Sigmoid colon (tissue), 7 donors: ENCODE results near the gene ZNF740. TPM values are rescaled to one million over a fixed set of nuclear protein-coding genes. Genes with fewer than 3 reads are reported as not detected.
A peak's percentile ranks its signal among the peaks of the same experiment; 100 is the strongest.

Experiments used
- DNase-seq: peaks from one replicate; pipeline ENCODE4 v3.0.0-alpha.2; 2019
- H3K27ac ChIP-seq, 4 donors: fragments of 200-600 bp; sonication (generic); one replicate each; pipeline ENCODE4 v1.5.1; 2016 to 2019; ENCODE audit warnings: mild to moderate bottlenecking in 1 of 4
- H3K27me3 ChIP-seq, 3 donors: fragments of 200-600 bp; sonication (generic); one replicate each; pipeline ENCODE4 v1.5.1; 2019; ENCODE audit warnings: mild to moderate bottlenecking in 1 of 3
- H3K36me3 ChIP-seq, 4 donors: fragments of 200-600 bp; sonication (generic); one replicate each; pipeline ENCODE4 v1.5.1; 2016 to 2019
- H3K4me1 ChIP-seq, 4 donors: fragments of 200-600 bp; sonication (generic); one replicate each; pipeline ENCODE4 v1.5.1; 2017 to 2019
- H3K4me3 ChIP-seq, 4 donors: fragments of 200-600 bp; sonication (generic); one replicate each; pipeline ENCODE4 v1.5.1; 2017 to 2019; ENCODE audit warnings: mild to moderate bottlenecking in 2 of 4, moderate library complexity in 1 of 4
- H3K9me3 ChIP-seq, 4 donors: fragments of 200-600 bp in 3 of 4; sonication (generic) in 3 of 4; one replicate each; pipeline versions ENCODE4 v1.5.1 to v1.6.1; 2013 to 2019
- CTCF ChIP-seq, 4 experiments: fragments of 450-650 bp in 3 of 4; fragments of 200-600 bp in 1 of 4; IDR thresholded peaks; one replicate each; pipeline ENCODE4 v1.5.1; 2016 to 2019; ENCODE audit warnings: antibody characterized with exemption in 4 of 4, mild to moderate bottlenecking in 3 of 4, moderate library complexity in 2 of 4
- EP300 ChIP-seq, 4 donors: sonication (generic); formaldehyde crosslinking; IDR thresholded peaks; one replicate each; pipeline ENCODE4 v1.6.1; 2017; ENCODE audit warnings: antibody characterized with exemption in 4 of 4
- POLR2A ChIP-seq, 2 donors: fragments of 450-650 bp; IDR thresholded peaks; one replicate each; pipeline ENCODE4 v1.6.1; 2016; ENCODE audit warnings: antibody characterized with exemption in 2 of 2, mild to moderate bottlenecking in 2 of 2, moderate library complexity in 2 of 2
- POLR2AphosphoS5 ChIP-seq, 4 donors: sonication (generic); formaldehyde crosslinking; IDR thresholded peaks; one replicate each; pipeline ENCODE4 v1.6.1; 2017; ENCODE audit warnings: antibody characterized with exemption in 4 of 4
- WGBS, 2 donors: extraction: QIAGEN DNeasy Blood & Tissue Kit; methylation state at CpG; one replicate each; pipeline ENCODE4 v1.1.7; 2013; 5-methylcytosine and 5-hydroxymethylcytosine counted together
- intact Hi-C: fragments of 100-400 bp; cut with DNase I; formaldehyde crosslinking; loops from one replicate; pipeline ENCODE4 v1.15.1; 2023
- polyA plus RNA-seq, 3 donors: library from polyadenylated mRNA; stranded (reverse); fragments of 200-250 nt; gene quantifications; one replicate each; pipeline ENCODE4 v1.2.3, GENCODE V29; 2013
- total RNA-seq, 4 donors: library from RNA; depleted of rRNA; stranded (reverse); fragments of >200 nt; gene quantifications; one replicate each; pipeline ENCODE4 v1.1.0, GENCODE V29; 2016
- donor health status: healthy with polysubstance abuse.
- donor health status: Bipolar disorder and iron deficiency.
- donor health status: healthy.

ZNF740 gene
- total and polyA plus RNA-seq, 7 donors: 2.3 to 16.6 (median 12.0) TPM

- peaks cover 0 to 12% (median 10%) of the 10 kb centered on the region in 4 donors for H3K4me1 ChIP-seq
- peak; percentile 60 for DNase-seq
- WGBS, 2 donors: 83 to 84% methylated on average over 19 of the region's 19 CpGs
- no peaks in the 10 kb centered on the region for H3K27me3 ChIP-seq
- no peaks in the 10 kb centered on the region for H3K36me3 ChIP-seq
- TF ChIP-seq EP300 (IDR thresholded peaks at IDR 0.05) (no peak), CTCF (IDR thresholded peaks at IDR 0.05) (no peak), POLR2A (IDR thresholded peaks at IDR 0.05) (no peak), POLR2AphosphoS5 (IDR thresholded peaks at IDR 0.05) (no peak)
- intact Hi-C loops: loop anchor here (1.0 to 5.0 kb wide), 2 partner anchors 38 to 130 kb away; no protein-coding TSS in a partner anchor
- H3K27ac ChIP-seq: no peak overlapping the region
- H3K4me3 ChIP-seq: peak overlapping the region; percentile 2 to 39 (median 32)
- no peaks in the 10 kb centered on the region for H3K9me3 ChIP-seq
These were observed 16.6 kb downstream of the ZNF740 start for GRCh38 chr12:53197011-53197640.

- H3K4me1 ChIP-seq: peaks cover 0 to 12% (median 10%) of the 10 kb centered on the region in 4 donors
- no peak for TF ChIP-seq EP300 (IDR thresholded peaks at IDR 0.05)
- no peak for TF ChIP-seq CTCF (IDR thresholded peaks at IDR 0.05)
- TF ChIP-seq POLR2AphosphoS5 (IDR thresholded peaks at IDR 0.05): no peak
- no peak for TF ChIP-seq POLR2A (IDR thresholded peaks at IDR 0.05)
- H3K27me3 ChIP-seq: no peaks in the 10 kb centered on the region
- intact Hi-C loops: loop anchor here (5.0 kb wide), 1 partner anchor 131 kb away; no protein-coding TSS in a partner anchor
- H3K4me3 ChIP-seq: no peak overlapping the region
- H3K27ac ChIP-seq: no peak overlapping the region
- WGBS, 2 donors: 62 to 81% methylated on average over 5 of the region's 5 CpGs
- DNase-seq: no peak
- H3K36me3 ChIP-seq: no peaks in the 10 kb centered on the region
- H3K9me3 ChIP-seq: no peaks in the 10 kb centered on the region
These were observed 18.1 kb downstream of the ZNF740 start for GRCh38 chr12:53198486-53199110.

GRCh38 chr12:53199700-53200099, 19.2 kb downstream of the ZNF740 start:
- no peak for DNase-seq
- no peak for TF ChIP-seq EP300 (IDR thresholded peaks at IDR 0.05)
- no peak for TF ChIP-seq POLR2AphosphoS5 (IDR thresholded peaks at IDR 0.05)
- TF ChIP-seq POLR2A (IDR thresholded peaks at IDR 0.05): no peak
- TF ChIP-seq CTCF (IDR thresholded peaks at IDR 0.05): no peak
- no peaks in the 10 kb centered on the region for H3K36me3 ChIP-seq
- 81 to 91% methylated on average over 3 of the region's 3 CpGs for WGBS, 2 donors
- intact Hi-C loops: loop anchor here (5.0 kb wide), 1 partner anchor 132 kb away; no protein-coding TSS in a partner anchor
- no peak overlapping the region for H3K27ac ChIP-seq
- no peak overlapping the region for H3K4me3 ChIP-seq
- H3K9me3 ChIP-seq: no peaks in the 10 kb centered on the region
- H3K4me1 ChIP-seq: peaks cover 0 to 12% (median 10%) of the 10 kb centered on the region in 4 donors
- H3K27me3 ChIP-seq: no peaks in the 10 kb centered on the region

GRCh38 chr12:53200107-53200457, 19.6 kb downstream of the ZNF740 start:
- peaks cover 0 to 12% (median 10%) of the 10 kb centered on the region in 4 donors for H3K4me1 ChIP-seq
- no peaks in the 10 kb centered on the region for H3K36me3 ChIP-seq
- no peak overlapping the region for H3K27ac ChIP-seq
- 78 to 97% methylated on average over 2 of the region's 2 CpGs for WGBS, 2 donors
- intact Hi-C loops: no loop called here
- TF ChIP-seq CTCF (IDR thresholded peaks at IDR 0.05) (no peak), EP300 (IDR thresholded peaks at IDR 0.05) (no peak)
- no peak for DNase-seq
- H3K9me3 ChIP-seq: no peaks in the 10 kb centered on the region
- no peak overlapping the region for H3K4me3 ChIP-seq
- no peaks in the 10 kb centered on the region for H3K27me3 ChIP-seq
